HepG2 (cell line): ENCODE data around the gene DLX5. TPM values are rescaled to one million over a fixed set of nuclear protein-coding genes. Genes with fewer than 3 reads are reported as not detected.
A peak's percentile ranks its signal among the peaks of the same experiment; 100 is the strongest.

Experiments used
- BORCS8-MEF2B ChIP-seq: sonication (generic); formaldehyde crosslinking; IDR thresholded peaks from 2 replicates; pipeline ENCODE4 v1.8.0; 2022; ENCODE audit warnings: mild to moderate bottlenecking, missing genetic modification reagents
- FOSL2 ChIP-seq: sonication (generic); formaldehyde crosslinking; IDR thresholded peaks from 2 replicates; pipeline ENCODE4 v1.4.0; 2020; ENCODE audit warnings: missing genetic modification reagents
- GATAD2A ChIP-seq: IDR thresholded peaks from 2 replicates; pipeline ENCODE4 v1.6.1; 2016
- HNRNPK ChIP-seq: fragments of 200-400 bp; formaldehyde crosslinking; IDR thresholded peaks from 2 replicates; pipeline ENCODE4 v1.6.1; 2018; ENCODE audit warnings: low read length, low read depth, moderate library complexity, mild to moderate bottlenecking; ENCODE audit not compliant: poor library complexity, severe bottlenecking
- NR2F6 ChIP-seq, 2 experiments: IDR thresholded peaks; 2 replicates each; pipeline ENCODE4 v1.6.1; 2016; ENCODE audit warnings: antibody characterized with exemption in 1 of 2, mild to moderate bottlenecking in 1 of 2
- RFXAP ChIP-seq: sonication (generic); formaldehyde crosslinking; IDR thresholded peaks from 2 replicates; pipeline ENCODE4 v1.4.0; 2020; ENCODE audit warnings: missing genetic modification reagents, borderline replicate concordance
- ZNF468 ChIP-seq: sonication (generic); formaldehyde crosslinking; IDR thresholded peaks from 2 replicates; pipeline ENCODE4 v1.8.0; 2022; ENCODE audit warnings: mild to moderate bottlenecking, moderate library complexity, missing genetic modification reagents
- ZNF546 ChIP-seq: sonication (generic); formaldehyde crosslinking; conservative IDR thresholded peaks from 2 replicates; pipeline ENCODE4 v1.8.1; 2023; ENCODE audit warnings: mild to moderate bottlenecking, missing genetic modification reagents
- ZNF703 ChIP-seq: sonication (generic); formaldehyde crosslinking; IDR thresholded peaks from 2 replicates; pipeline ENCODE4 v1.5.1; 2020; ENCODE audit warnings: missing genetic modification reagents, mild to moderate bottlenecking, moderate library complexity, borderline replicate concordance
- polyA plus RNA-seq, 8 experiments: library from polyadenylated mRNA; depleted of rRNA in 3 of 8; stranded (reverse) in 7 of 8; unstranded in 1 of 8; fragments of >200 nt; fragmentation: Illumina TruSeq in 4 of 8; extraction: Trizol in 4 of 8; gene quantifications; 2 replicates each; pipeline versions ENCODE4 v1.2.1 to v1.2.3, GENCODE V29; 2011 to 2016; ENCODE audit warnings: low read depth in 4 of 8, missing spikeins in 1 of 8, mixed read lengths in 1 of 8; ENCODE audit not compliant: insufficient read depth in 1 of 8
- total RNA-seq, 5 experiments: library from RNA; depleted of rRNA; stranded (reverse); fragments of >200 nt; fragmentation: Illumina TruSeq; extraction: Trizol; gene quantifications; 2 replicates each; pipeline ENCODE4 v1.2.3, GENCODE V29; 2016; ENCODE audit warnings: low read depth in 1 of 5
- TF ChIP-seq, protein P1 (sequence below): sonication (generic); formaldehyde crosslinking; IDR thresholded peaks from 2 replicates; pipeline ENCODE4 v1.4.0; 2020; ENCODE audit warnings: missing genetic modification reagents, mild to moderate bottlenecking, borderline replicate concordance
- TF ChIP-seq, protein P2 (sequence below): sonication (generic); formaldehyde crosslinking; IDR thresholded peaks from 2 replicates; pipeline ENCODE4 v1.4.0; 2020; ENCODE audit warnings: missing genetic modification reagents
- TF ChIP-seq, protein P3 (sequence below): sonication (generic); formaldehyde crosslinking; IDR thresholded peaks from 2 replicates; pipeline ENCODE4 v1.9.0; 2022; ENCODE audit warnings: low read depth, missing genetic modification reagents
- TF ChIP-seq, protein P4 (sequence below): sonication (generic); formaldehyde crosslinking; IDR thresholded peaks from 2 replicates; pipeline ENCODE4 v1.8.1; 2023; ENCODE audit warnings: mild to moderate bottlenecking, missing genetic modification reagents
- TF ChIP-seq, protein P5 (sequence below): sonication (generic); formaldehyde crosslinking; IDR thresholded peaks from 2 replicates; pipeline ENCODE4 v1.4.0; 2020; ENCODE audit warnings: mild to moderate bottlenecking, missing genetic modification reagents, borderline replicate concordance
- TF ChIP-seq, protein P6 (sequence below): sonication (generic); formaldehyde crosslinking; IDR thresholded peaks from 2 replicates; pipeline ENCODE4 v1.5.1; 2020; ENCODE audit warnings: mild to moderate bottlenecking, moderate library complexity, missing genetic modification reagents

The DLX5 gene
- total and polyA plus RNA-seq, 2 of the 13 experiments (the other 11 are each of a cell fraction or from before 2014, with no cell fraction given): not detected

DNA sequence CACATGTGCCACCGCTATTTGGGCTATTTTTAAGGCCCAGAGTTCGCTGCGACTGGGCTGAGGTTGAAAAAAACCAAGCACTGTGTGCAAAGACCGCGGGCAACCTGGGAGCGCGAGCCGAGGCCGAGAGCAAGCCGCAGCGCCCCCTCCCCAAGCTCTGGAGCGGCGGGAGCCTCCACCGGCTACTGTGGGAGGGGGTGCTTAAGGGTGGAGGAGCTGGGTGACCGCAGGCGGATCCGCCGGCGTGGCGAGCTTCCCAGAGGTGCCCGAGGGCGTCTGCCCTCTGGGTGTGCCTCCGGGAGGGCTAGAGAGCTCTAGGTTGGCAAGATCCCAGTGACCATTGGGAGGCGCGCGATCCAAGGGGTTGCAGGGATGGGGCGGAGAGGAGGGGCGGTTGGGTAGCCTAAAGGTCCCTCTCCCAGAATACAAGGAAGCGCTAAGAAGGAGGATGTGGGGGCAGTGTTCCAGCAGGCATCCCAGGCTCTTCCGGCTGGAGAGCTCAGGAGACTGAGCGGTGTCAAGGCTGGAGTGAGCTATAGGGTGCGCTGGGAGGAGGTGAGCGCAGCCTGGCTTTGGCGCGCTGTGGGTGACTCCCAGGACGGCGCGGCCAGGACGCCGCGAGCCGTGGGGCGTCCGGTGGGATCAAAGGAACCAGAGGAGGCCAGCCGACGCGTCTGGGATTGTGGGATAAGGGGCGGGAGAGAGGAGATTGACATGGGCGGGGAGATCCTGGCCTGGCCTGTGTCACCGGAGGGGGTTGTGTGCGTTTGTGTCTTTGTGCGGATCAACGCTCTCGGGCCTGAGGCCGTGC lies 8.0 kb downstream of the DLX5 start (continued):
- TF ChIP-seq, protein P1, sequence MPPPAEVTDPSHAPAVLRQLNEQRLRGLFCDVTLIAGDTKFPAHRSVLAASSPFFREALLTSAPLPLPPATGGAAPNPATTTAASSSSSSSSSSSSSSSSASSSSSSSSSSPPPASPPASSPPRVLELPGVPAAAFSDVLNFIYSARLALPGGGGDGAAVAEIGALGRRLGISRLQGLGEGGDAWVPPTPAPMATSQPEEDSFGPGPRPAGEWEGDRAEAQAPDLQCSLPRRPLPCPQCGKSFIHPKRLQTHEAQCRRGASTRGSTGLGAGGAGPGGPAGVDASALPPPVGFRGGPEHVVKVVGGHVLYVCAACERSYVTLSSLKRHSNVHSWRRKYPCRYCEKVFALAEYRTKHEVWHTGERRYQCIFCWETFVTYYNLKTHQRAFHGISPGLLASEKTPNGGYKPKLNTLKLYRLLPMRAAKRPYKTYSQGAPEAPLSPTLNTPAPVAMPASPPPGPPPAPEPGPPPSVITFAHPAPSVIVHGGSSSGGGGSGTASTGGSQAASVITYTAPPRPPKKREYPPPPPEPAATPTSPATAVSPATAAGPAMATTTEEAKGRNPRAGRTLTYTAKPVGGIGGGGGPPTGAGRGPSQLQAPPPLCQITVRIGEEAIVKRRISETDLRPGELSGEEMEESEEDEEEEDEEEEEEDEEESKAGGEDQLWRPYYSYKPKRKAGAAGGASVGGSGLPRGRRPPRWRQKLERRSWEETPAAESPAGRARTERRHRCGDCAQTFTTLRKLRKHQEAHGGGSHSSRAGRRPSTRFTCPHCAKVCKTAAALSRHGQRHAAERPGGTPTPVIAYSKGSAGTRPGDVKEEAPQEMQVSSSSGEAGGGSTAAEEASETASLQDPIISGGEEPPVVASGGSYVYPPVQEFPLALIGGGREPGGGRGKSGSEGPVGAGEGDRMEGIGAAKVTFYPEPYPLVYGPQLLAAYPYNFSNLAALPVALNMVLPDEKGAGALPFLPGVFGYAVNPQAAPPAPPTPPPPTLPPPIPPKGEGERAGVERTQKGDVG (CRISPR knock-in tag): peak; percentile 44; the same call in 1 of the 2 replicates
- TF ChIP-seq, protein P2, sequence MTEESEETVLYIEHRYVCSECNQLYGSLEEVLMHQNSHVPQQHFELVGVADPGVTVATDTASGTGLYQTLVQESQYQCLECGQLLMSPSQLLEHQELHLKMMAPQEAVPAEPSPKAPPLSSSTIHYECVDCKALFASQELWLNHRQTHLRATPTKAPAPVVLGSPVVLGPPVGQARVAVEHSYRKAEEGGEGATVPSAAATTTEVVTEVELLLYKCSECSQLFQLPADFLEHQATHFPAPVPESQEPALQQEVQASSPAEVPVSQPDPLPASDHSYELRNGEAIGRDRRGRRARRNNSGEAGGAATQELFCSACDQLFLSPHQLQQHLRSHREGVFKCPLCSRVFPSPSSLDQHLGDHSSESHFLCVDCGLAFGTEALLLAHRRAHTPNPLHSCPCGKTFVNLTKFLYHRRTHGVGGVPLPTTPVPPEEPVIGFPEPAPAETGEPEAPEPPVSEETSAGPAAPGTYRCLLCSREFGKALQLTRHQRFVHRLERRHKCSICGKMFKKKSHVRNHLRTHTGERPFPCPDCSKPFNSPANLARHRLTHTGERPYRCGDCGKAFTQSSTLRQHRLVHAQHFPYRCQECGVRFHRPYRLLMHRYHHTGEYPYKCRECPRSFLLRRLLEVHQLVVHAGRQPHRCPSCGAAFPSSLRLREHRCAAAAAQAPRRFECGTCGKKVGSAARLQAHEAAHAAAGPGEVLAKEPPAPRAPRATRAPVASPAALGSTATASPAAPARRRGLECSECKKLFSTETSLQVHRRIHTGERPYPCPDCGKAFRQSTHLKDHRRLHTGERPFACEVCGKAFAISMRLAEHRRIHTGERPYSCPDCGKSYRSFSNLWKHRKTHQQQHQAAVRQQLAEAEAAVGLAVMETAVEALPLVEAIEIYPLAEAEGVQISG (CRISPR knock-in tag): peak; percentile 79
- TF ChIP-seq ZNF703 (CRISPR knock-in tag): no peak
- TF ChIP-seq FOSL2: peak; percentile 21; the same call in 1 of the 2 replicates
- peak; percentile 38; the same call in 1 of the 2 replicates for TF ChIP-seq BORCS8-MEF2B (CRISPR knock-in tag)
- TF ChIP-seq ZNF468 (CRISPR knock-in tag): no peak
- TF ChIP-seq RFXAP: peak; percentile 61
- peak; percentile 62 for TF ChIP-seq GATAD2A (CRISPR knock-in tag)
- TF ChIP-seq, protein P3, sequence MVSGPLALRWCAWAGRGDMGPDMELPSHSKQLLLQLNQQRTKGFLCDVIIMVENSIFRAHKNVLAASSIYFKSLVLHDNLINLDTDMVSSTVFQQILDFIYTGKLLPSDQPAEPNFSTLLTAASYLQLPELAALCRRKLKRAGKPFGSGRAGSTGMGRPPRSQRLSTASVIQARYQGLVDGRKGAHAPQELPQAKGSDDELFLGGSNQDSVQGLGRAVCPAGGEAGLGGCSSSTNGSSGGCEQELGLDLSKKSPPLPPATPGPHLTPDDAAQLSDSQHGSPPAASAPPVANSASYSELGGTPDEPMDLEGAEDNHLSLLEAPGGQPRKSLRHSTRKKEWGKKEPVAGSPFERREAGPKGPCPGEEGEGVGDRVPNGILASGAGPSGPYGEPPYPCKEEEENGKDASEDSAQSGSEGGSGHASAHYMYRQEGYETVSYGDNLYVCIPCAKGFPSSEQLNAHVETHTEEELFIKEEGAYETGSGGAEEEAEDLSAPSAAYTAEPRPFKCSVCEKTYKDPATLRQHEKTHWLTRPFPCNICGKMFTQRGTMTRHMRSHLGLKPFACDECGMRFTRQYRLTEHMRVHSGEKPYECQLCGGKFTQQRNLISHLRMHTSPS (CRISPR knock-in tag): peak; percentile 76
- peak; percentile 68; the same call in 1 of the 2 replicates for TF ChIP-seq ZNF546 (CRISPR knock-in tag)
- TF ChIP-seq, protein P4, sequence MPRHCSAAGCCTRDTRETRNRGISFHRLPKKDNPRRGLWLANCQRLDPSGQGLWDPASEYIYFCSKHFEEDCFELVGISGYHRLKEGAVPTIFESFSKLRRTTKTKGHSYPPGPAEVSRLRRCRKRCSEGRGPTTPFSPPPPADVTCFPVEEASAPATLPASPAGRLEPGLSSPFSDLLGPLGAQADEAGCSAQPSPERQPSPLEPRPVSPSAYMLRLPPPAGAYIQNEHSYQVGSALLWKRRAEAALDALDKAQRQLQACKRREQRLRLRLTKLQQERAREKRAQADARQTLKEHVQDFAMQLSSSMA: no peak
- TF ChIP-seq, protein P5, sequence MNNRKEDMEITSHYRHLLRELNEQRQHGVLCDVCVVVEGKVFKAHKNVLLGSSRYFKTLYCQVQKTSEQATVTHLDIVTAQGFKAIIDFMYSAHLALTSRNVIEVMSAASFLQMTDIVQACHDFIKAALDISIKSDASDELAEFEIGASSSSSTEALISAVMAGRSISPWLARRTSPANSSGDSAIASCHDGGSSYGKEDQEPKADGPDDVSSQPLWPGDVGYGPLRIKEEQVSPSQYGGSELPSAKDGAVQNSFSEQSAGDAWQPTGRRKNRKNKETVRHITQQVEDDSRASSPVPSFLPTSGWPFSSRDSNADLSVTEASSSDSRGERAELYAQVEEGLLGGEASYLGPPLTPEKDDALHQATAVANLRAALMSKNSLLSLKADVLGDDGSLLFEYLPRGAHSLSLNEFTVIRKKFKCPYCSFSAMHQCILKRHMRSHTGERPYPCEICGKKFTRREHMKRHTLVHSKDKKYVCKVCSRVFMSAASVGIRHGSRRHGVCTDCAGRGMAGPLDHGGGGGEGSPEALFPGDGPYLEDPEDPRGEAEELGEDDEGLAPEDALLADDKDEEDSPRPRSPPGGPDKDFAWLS: no peak
- TF ChIP-seq, protein P6, sequence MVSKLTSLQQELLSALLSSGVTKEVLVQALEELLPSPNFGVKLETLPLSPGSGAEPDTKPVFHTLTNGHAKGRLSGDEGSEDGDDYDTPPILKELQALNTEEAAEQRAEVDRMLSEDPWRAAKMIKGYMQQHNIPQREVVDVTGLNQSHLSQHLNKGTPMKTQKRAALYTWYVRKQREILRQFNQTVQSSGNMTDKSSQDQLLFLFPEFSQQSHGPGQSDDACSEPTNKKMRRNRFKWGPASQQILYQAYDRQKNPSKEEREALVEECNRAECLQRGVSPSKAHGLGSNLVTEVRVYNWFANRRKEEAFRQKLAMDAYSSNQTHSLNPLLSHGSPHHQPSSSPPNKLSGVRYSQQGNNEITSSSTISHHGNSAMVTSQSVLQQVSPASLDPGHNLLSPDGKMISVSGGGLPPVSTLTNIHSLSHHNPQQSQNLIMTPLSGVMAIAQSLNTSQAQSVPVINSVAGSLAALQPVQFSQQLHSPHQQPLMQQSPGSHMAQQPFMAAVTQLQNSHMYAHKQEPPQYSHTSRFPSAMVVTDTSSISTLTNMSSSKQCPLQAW (CRISPR knock-in tag): 0 out of 2 replicates have a peak, but pooled peaks have one; percentile 45
- TF ChIP-seq NR2F6 (IDR thresholded peaks at IDR 0.05): 0 out of 2 replicates have a peak, but pooled peaks have one; percentile 3
- no peak for TF ChIP-seq NR2F6 (CRISPR knock-in tag; IDR thresholded peaks at IDR 0.05)
- peak; percentile 43 for TF ChIP-seq HNRNPK
